Heart right ventricle (tissue), 16 donors: ENCODE data around the gene VPS26A. TPM values are rescaled to one million over a fixed set of nuclear protein-coding genes. Genes with fewer than 3 reads are reported as not detected.
A peak's percentile ranks its signal among the peaks of the same experiment; 100 is the strongest.

Experiments used
- ATAC-seq, 8 donors: fragments of 200-7000 bp; cut with Tn5 transposase; one replicate each; pipeline ENCODE4 v1.9.1; 2020; ENCODE audit warnings: mild to moderate bottlenecking in 8 of 8, moderate library complexity in 8 of 8, moderate number of reproducible peaks in 1 of 8
- DNase-seq, 2 donors: peaks; one replicate each; pipeline ENCODE4 v3.0.0-alpha.2; 2020
- H3K27ac ChIP-seq, 10 donors: fragments of 200-600 bp; sonication (generic) in 2 of 10; one replicate each; pipeline versions ENCODE4 v1.5.0 to v1.8.0; 2020 to 2022; ENCODE audit warnings: mild to moderate bottlenecking in 3 of 10
- H3K27me3 ChIP-seq, 7 donors: fragments of 200-600 bp; one replicate each; pipeline ENCODE4 v1.8.0; 2021 to 2022; ENCODE audit warnings: mild to moderate bottlenecking in 2 of 7
- H3K36me3 ChIP-seq, 9 donors: fragments of 200-600 bp; sonication (generic) in 1 of 9; one replicate each; pipeline versions ENCODE4 v1.5.0 to v1.8.0; 2020 to 2022; ENCODE audit warnings: mild to moderate bottlenecking in 2 of 9
- H3K4me1 ChIP-seq, 9 donors: fragments of 200-600 bp; sonication (generic) in 1 of 9; one replicate each; pipeline versions ENCODE4 v1.5.0 to v1.8.0; 2020 to 2022; ENCODE audit warnings: mild to moderate bottlenecking in 4 of 9
- H3K4me3 ChIP-seq, 10 donors: fragments of 200-600 bp; sonication (generic) in 2 of 10; one replicate each; pipeline versions ENCODE4 v1.5.0 to v1.8.0; 2020 to 2022; ENCODE audit warnings: mild to moderate bottlenecking in 7 of 10, moderate library complexity in 2 of 10
- H3K9me3 ChIP-seq, 11 donors: fragments of 200-600 bp in 10 of 11; sonication (generic) in 2 of 11; one replicate each; pipeline versions ENCODE4 v1.5.0 to v1.8.0; 2013 to 2022; ENCODE audit warnings: mild to moderate bottlenecking in 2 of 11, control low read depth in 1 of 11, moderate library complexity in 1 of 11
- CTCF ChIP-seq, 9 donors: fragments of 200-600 bp; sonication (generic) in 2 of 9; IDR thresholded peaks; one replicate each; pipeline versions ENCODE4 v1.5.0 to v1.8.0; 2021 to 2022; ENCODE audit warnings: antibody characterized with exemption in 9 of 9, mild to moderate bottlenecking in 5 of 9, moderate library complexity in 1 of 9
- WGBS, 2 donors: extraction: QIAGEN DNeasy Blood & Tissue Kit; methylation state at CpG; one replicate each; pipeline ENCODE4 v1.1.7; 2013; ENCODE audit warnings: inconsistent platforms in 1 of 2; 5-methylcytosine and 5-hydroxymethylcytosine counted together
- intact Hi-C, 10 donors: fragments of 100-400 bp; cut with DNase I; formaldehyde crosslinking; loops; one replicate each; pipeline versions ENCODE4 v1.11.1 to v1.14.2; 2022
- polyA plus RNA-seq, 2 donors: library from polyadenylated mRNA; stranded (reverse); fragments of 200-250 nt; gene quantifications; one replicate each; pipeline ENCODE4 v1.2.3, GENCODE V29; 2013
- total RNA-seq, 10 donors: library from RNA; stranded (reverse); fragmentation: NEBNext Ultra II Directional in 3 of 10; extraction: Animal tissue kit (Norgen Biotek cat#: 25700) in 3 of 10; gene quantifications; one replicate each; pipeline versions ENCODE4 v1.2.1 to v1.2.4, GENCODE V29; 2021 to 2023
- donor health status: Arrhythmogenic right ventricular cardiomyopathy.
- donor health status: ischemic (EF 13 %, LVEDD 7.1; RV severe dilation, severe dysfunction).
- donor health status: healthy with polysubstance abuse.
- donor health status: DM: no; HTN: yes; CAD: no.
- donor health status: DM: no; HTN: no; CAD: no.
- donor health status: ischemic (EF 25% LVEDD 6.9; RV normal size, moderate dysfunction).
- donor health status: ischemic (EF 25% LVEDD 5.7; RV mildly dilated, moderate dysfunction).
- donor health status: healthy.
- donor health status: DM: yes; HTN: yes; CAD: no.
- donor health status: Ischemic cardiomyopathy.
- donor health status: ischemic (EF 35%, LVEDD 5.7; RV mildly dilated, moderate dysfunction).
- donor health status: nonischemic (EF 11% LVEDD 7.7; RV severe dilation, severe dysfunction).
- donor health status: DM: yes; HTN: yes; CAD: no.
- donor health status: PGD.
- donor health status: ischemic (EF 29% LVEDD 5.4; RV normal size, mild dysfunction).
- donor health status: nonischemic (EF 23%, LVEDD 6.1; RV moderate dilation, normal function).

VPS26A gene
- total and polyA plus RNA-seq, 12 donors = 15.9 to 43.8 (median 34.2) TPM

- no peak overlapping the region for H3K27ac ChIP-seq
- 77 to 84% methylated on average over 4 of the region's 4 CpGs for WGBS, 2 donors
- ATAC-seq (no peak), DNase-seq (no peak)
- no peak for TF ChIP-seq CTCF (IDR thresholded peaks at IDR 0.05)
- peaks cover 0 to 97% (median 4%) of the 10 kb centered on the region in 9 donors for H3K4me1 ChIP-seq
- intact Hi-C loops = no loop called here
- no peak overlapping the region for H3K4me3 ChIP-seq
- peaks cover 0 to 82% (median 0%) of the 10 kb centered on the region in 9 donors for H3K36me3 ChIP-seq
- H3K9me3 ChIP-seq = no peaks in the 10 kb centered on the region
- H3K27me3 ChIP-seq = no peaks in the 10 kb centered on the region
These were observed 26.2 kb upstream of the VPS26A start for GRCh38 chr10:69097729-69098128.

GRCh38 chr10:69100136-69100872 lies 23.7 kb upstream of the VPS26A start:
- DNase-seq = no peak
- intact Hi-C loops = no loop called here
- no peaks in the 10 kb centered on the region for H3K27me3 ChIP-seq
- peak in 1 of 8 donors; percentile 2 for ATAC-seq
- TF ChIP-seq CTCF (IDR thresholded peaks at IDR 0.05) = no peak
- H3K4me1 ChIP-seq = peaks cover 0 to 73% (median 0%) of the 10 kb centered on the region in 9 donors
- no peak overlapping the region for H3K4me3 ChIP-seq
- WGBS, 2 donors = 60 to 67% methylated on average over 7 of the region's 7 CpGs
- H3K36me3 ChIP-seq = peaks cover 0 to 95% (median 0%) of the 10 kb centered on the region in 9 donors
- H3K27ac ChIP-seq = peak overlapping the region in 1 of 10 donors; percentile 5
- no peaks in the 10 kb centered on the region for H3K9me3 ChIP-seq

- no peaks in the 10 kb centered on the region for H3K27me3 ChIP-seq
- TF ChIP-seq CTCF (IDR thresholded peaks at IDR 0.05) = no peak
- intact Hi-C loops = no loop called here
- H3K27ac ChIP-seq = peak overlapping the region in 1 of 10 donors; percentile 59
- 66 to 69% methylated on average over 6 of the region's 6 CpGs for WGBS, 2 donors
- ATAC-seq (peak in 3 of 8 donors; percentile 33 to 66 (median 41)), DNase-seq (no peak)
- peaks cover 0 to 95% (median 0%) of the 10 kb centered on the region in 9 donors for H3K36me3 ChIP-seq
- no peaks in the 10 kb centered on the region for H3K9me3 ChIP-seq
- H3K4me1 ChIP-seq = peaks cover 0 to 60% (median 0%) of the 10 kb centered on the region in 9 donors
- H3K4me3 ChIP-seq = no peak overlapping the region
These were observed 22.4 kb upstream of the VPS26A start for GRCh38 chr10:69101451-69102095.

- no peak for ATAC-seq
- H3K4me3 ChIP-seq = no peak overlapping the region
- DNase-seq = no peak
- no peak for TF ChIP-seq CTCF (IDR thresholded peaks at IDR 0.05)
- peak overlapping the region in 1 of 10 donors; percentile 59 for H3K27ac ChIP-seq
- peaks cover 0 to 54% (median 0%) of the 10 kb centered on the region in 9 donors for H3K4me1 ChIP-seq
- intact Hi-C loops = no loop called here
- no peaks in the 10 kb centered on the region for H3K27me3 ChIP-seq
- WGBS, 2 donors = 64% methylated on average over 3 of the region's 3 CpGs
- no peaks in the 10 kb centered on the region for H3K9me3 ChIP-seq
- peaks cover 0 to 87% (median 0%) of the 10 kb centered on the region in 9 donors for H3K36me3 ChIP-seq
These were observed 21.5 kb upstream of the VPS26A start for GRCh38 chr10:69102440-69102839.
